ENCODE results near the gene TWSG1.

GRCh38 chr18:9433671-9434121, 99.1 kb downstream of the TWSG1 start:
- TF ChIP-seq GATA3 (IDR thresholded peaks at IDR 0.05; ENCODE audit: low read depth, low read length) (no peak), GATA2 (IDR thresholded peaks at IDR 0.05; ENCODE audit: low read depth, low read length) (no peak)
